ENCODE measurements around the gene ZBTB7C.
"Not testable (repeated sequence)": the region's sequence is repeated elsewhere in the genome, so short reads cannot be mapped to it uniquely, and the experiment has no call there.

ZBTB7C gene

GRCh38 chr18:48303883-48304282 lies 105.3 kb downstream of the ZBTB7C start:
- DNase-seq, result no peak

- DNase-seq, result no peak
These were observed 106.4 kb downstream of the ZBTB7C start for GRCh38 chr18:48302736-48303135.

GRCh38 chr18:48300463-48300961 lies 108.7 kb downstream of the ZBTB7C start:
- no peak for DNase-seq

GRCh38 chr18:48297139-48297538 lies 112.0 kb downstream of the ZBTB7C start:
- DNase-seq, result no peak

- DNase-seq, result no peak
These were observed 112.6 kb downstream of the ZBTB7C start for GRCh38 chr18:48296581-48296980.

GRCh38 chr18:48295586-48296311 lies 113.4 kb downstream of the ZBTB7C start:
- DNase-seq, result peak in 10 of 58 donors; percentile 5 to 37 (median 15)

GRCh38 chr18:48294899-48295585 lies 114.1 kb downstream of the ZBTB7C start:
- DNase-seq, result no peak

GRCh38 chr18:48293954-48294898 lies 115.0 kb downstream of the ZBTB7C start:
- DNase-seq, result peak in 2 of 58 donors; percentile 5 to 13

GRCh38 chr18:48292782-48293424 lies 116.3 kb downstream of the ZBTB7C start:
- DNase-seq, result no peak

GRCh38 chr18:48292229-48292628 lies 117.0 kb downstream of the ZBTB7C start:
- no peak for DNase-seq

- peak in 10 of 58 donors; percentile 11 to 50 (median 25) for DNase-seq
These were observed 118.8 kb downstream of the ZBTB7C start for GRCh38 chr18:48290162-48290926.

GRCh38 chr18:48284743-48285142 lies 124.4 kb downstream of the ZBTB7C start:
- no peak for DNase-seq

GRCh38 chr18:48284011-48284410 lies 125.2 kb downstream of the ZBTB7C start:
- not testable (repeated sequence) for DNase-seq

GRCh38 chr18:48281460-48281859 lies 127.7 kb downstream of the ZBTB7C start:
- not testable (repeated sequence) for DNase-seq

GRCh38 chr18:48279312-48279711 lies 129.9 kb downstream of the ZBTB7C start:
- DNase-seq, result no peak

GRCh38 chr18:48278081-48278480 lies 131.1 kb downstream of the ZBTB7C start:
- no peak for DNase-seq

- no peak for DNase-seq
These were observed 134.9 kb downstream of the ZBTB7C start for GRCh38 chr18:48274301-48274700.

GRCh38 chr18:48270929-48271328 lies 138.3 kb downstream of the ZBTB7C start:
- no peak for DNase-seq

GRCh38 chr18:48265328-48265727 lies 143.9 kb downstream of the ZBTB7C start:
- DNase-seq, result no peak

Data from anterior cingulate cortex (tissue), 58 donors.